T47D (cell line): ENCODE measurements around the gene HIRA.

Experiments used
- DNase-seq, 2 experiments: peaks; one replicate each; pipeline versions ENCODE4 v3.0.0 to v3.0.0-alpha.2; 2011 to 2012; ENCODE audit warnings: low read depth in 1 of 2, low spot score in 1 of 2
- JUND ChIP-seq: IDR thresholded peaks from 2 replicates; pipeline ENCODE4 v1.6.1; 2012; ENCODE audit warnings: low read depth
- in situ Hi-C: cut with HindIII; loops from 2 replicates; pipeline ENCODE4 v1.10.0; 2016; ENCODE audit warnings: low sequenced_read_pairs, low pct_unique_long_range_greater_than_20kb

HIRA gene

GRCh38 chr22:19405133-19405532 is 26.4 kb downstream of the HIRA start:
- no peak for TF ChIP-seq JUND
- in situ Hi-C loops = no loop called here
- DNase-seq = no peak

GRCh38 chr22:19404676-19405075 is 26.9 kb downstream of the HIRA start:
- DNase-seq = no peak
- TF ChIP-seq JUND = no peak
- in situ Hi-C loops = no loop called here

GRCh38 chr22:19402642-19403191 is 28.8 kb downstream of the HIRA start:
- TF ChIP-seq JUND = no peak
- no peak for DNase-seq
- in situ Hi-C loops = no loop called here

- no peak for TF ChIP-seq JUND
- in situ Hi-C loops = no loop called here
- no peak for DNase-seq
These were observed 30.1 kb downstream of the HIRA start for GRCh38 chr22:19401483-19401882.

- in situ Hi-C loops = no loop called here
- no peak for TF ChIP-seq JUND
These were observed 30.7 kb downstream of the HIRA start for GRCh38 chr22:19400881-19401280.

GRCh38 chr22:19398652-19399051 is 32.9 kb downstream of the HIRA start:
- in situ Hi-C loops = no loop called here
- DNase-seq = no peak
- TF ChIP-seq JUND = no peak

More at GRCh38 chr22:19400881-19401280, 30.7 kb downstream of the HIRA start:
- DNase-seq = no peak

- DNase-seq = no peak
- no peak for TF ChIP-seq JUND
- in situ Hi-C loops = no loop called here
These were observed 33.3 kb downstream of the HIRA start for GRCh38 chr22:19398206-19398605.

GRCh38 chr22:19397734-19398104 is 33.8 kb downstream of the HIRA start:
- DNase-seq = no peak
- in situ Hi-C loops = no loop called here
- no peak for TF ChIP-seq JUND

GRCh38 chr22:19396934-19397733 is 34.4 kb downstream of the HIRA start:
- in situ Hi-C loops = no loop called here
- TF ChIP-seq JUND = no peak
- DNase-seq = no peak

GRCh38 chr22:19396561-19396933 is 35.0 kb downstream of the HIRA start:
- no peak for DNase-seq
- no peak for TF ChIP-seq JUND
- in situ Hi-C loops = no loop called here

- DNase-seq = no peak
- TF ChIP-seq JUND = no peak
- in situ Hi-C loops = no loop called here
These were observed 36.3 kb downstream of the HIRA start for GRCh38 chr22:19395276-19395675.

- in situ Hi-C loops = no loop called here
- no peak for DNase-seq
- TF ChIP-seq JUND = no peak
These were observed 37.1 kb downstream of the HIRA start for GRCh38 chr22:19394274-19395050.

- in situ Hi-C loops = no loop called here
- DNase-seq = no peak
- TF ChIP-seq JUND = no peak
These were observed 37.8 kb downstream of the HIRA start for GRCh38 chr22:19393704-19394103.
